ENCODE results near the gene CYB5A.

GRCh38 chr18:74244554-74244953 is 47.2 kb downstream of the CYB5A start:
- TF ChIP-seq ZNF785 (tag by site-specific recombination; IDR thresholded peaks at IDR 0.05) (no peak), ATF2 (tag by site-specific recombination; IDR thresholded peaks at IDR 0.05; ENCODE audit: low read depth) (no peak), ZNF239 (tag by site-specific recombination; IDR thresholded peaks at IDR 0.05) (no peak), ZNF121 (tag by site-specific recombination; IDR thresholded peaks at IDR 0.05) (no peak), TCF7L2 (IDR thresholded peaks at IDR 0.05; ENCODE audit: borderline replicate concordance, low read depth, low read length) (no peak)
- TF ChIP-seq, protein P1, sequence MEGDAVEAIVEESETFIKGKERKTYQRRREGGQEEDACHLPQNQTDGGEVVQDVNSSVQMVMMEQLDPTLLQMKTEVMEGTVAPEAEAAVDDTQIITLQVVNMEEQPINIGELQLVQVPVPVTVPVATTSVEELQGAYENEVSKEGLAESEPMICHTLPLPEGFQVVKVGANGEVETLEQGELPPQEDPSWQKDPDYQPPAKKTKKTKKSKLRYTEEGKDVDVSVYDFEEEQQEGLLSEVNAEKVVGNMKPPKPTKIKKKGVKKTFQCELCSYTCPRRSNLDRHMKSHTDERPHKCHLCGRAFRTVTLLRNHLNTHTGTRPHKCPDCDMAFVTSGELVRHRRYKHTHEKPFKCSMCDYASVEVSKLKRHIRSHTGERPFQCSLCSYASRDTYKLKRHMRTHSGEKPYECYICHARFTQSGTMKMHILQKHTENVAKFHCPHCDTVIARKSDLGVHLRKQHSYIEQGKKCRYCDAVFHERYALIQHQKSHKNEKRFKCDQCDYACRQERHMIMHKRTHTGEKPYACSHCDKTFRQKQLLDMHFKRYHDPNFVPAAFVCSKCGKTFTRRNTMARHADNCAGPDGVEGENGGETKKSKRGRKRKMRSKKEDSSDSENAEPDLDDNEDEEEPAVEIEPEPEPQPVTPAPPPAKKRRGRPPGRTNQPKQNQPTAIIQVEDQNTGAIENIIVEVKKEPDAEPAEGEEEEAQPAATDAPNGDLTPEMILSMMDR (tag by site-specific recombination; IDR thresholded peaks at IDR 0.05) = no peak

Data from HEK293 (cell line).